GM12878 (cell line): Measurements from ENCODE around the gene CAB39L. TPM values are rescaled to one million over a fixed set of nuclear protein-coding genes. Genes with fewer than 3 reads are reported as not detected.
"Not testable (repeated sequence)": the region's sequence is repeated elsewhere in the genome, so short reads cannot be mapped to it uniquely, and the experiment has no call there.

Experiments
- ATAC-seq: fragments of 200-7000 bp; cut with Tn5 transposase; 3 replicates; pipeline ENCODE4 v1.9.1; 2020; ENCODE audit warnings: mild to moderate bottlenecking, moderate library complexity
- BruUV-seq: library from RNA; stranded (reverse); fragments of 400-500 nt; replicated peaks from 2 replicates; lab custom pipeline; 2021; lab: Mats Ljungman, UMichigan
- CTCF ChIA-PET: fragments of 300-600 bp; sonication (Branson Sonifier 250); formaldehyde crosslinking; extraction: SDS; loops from one replicate; lab custom pipeline; 2021; ENCODE audit warnings: inconsistent platforms; lab: Yijun Ruan, JAX
- POLR2A ChIA-PET: fragments of 350-600 bp; formaldehyde crosslinking; extraction: SDS; loops from one replicate; lab custom pipeline; 2021; ENCODE audit warnings: inconsistent platforms; lab: Charles Lee
- RAD21 ChIA-PET: fragments of 300-600 bp; sonication (Branson Sonifier 250); formaldehyde crosslinking; loops from one replicate; lab custom pipeline; 2023; ENCODE audit warnings: antibody characterized with exemption; ENCODE audit not compliant: unreplicated experiment; lab: Charles Lee
- SMC1A ChIA-PET: fragments of 300-600 bp; sonication (Branson Sonifier 250); formaldehyde crosslinking; loops from one replicate; lab custom pipeline; 2023; ENCODE audit not compliant: unreplicated experiment, uncharacterized antibody; lab: Charles Lee
- DNase-seq: peaks from one replicate; pipeline ENCODE4 v3.0.0-alpha.2; 2011; ENCODE audit warnings: low read depth, low spot score
- FAIRE-seq: peaks from 3 replicates; lab custom pipeline; 2011; peaks lifted over from hg19 to GRCh38; lab: Jason Lieb, UNC
- H2AFZ ChIP-seq: 2 replicates; pipeline ENCODE4 v1.6.0; 2011; ENCODE audit warnings: low read depth, low read length, control low read depth; ENCODE audit not compliant: control insufficient read depth
- H3K27ac ChIP-seq: 2 replicates; pipeline ENCODE4 v1.5.1; 2011; ENCODE audit warnings: control low read depth; ENCODE audit not compliant: control insufficient read depth, insufficient read depth
- H3K27me3 ChIP-seq, 2 experiments: replicated peaks in 1 of 2; 2 replicates each; pipeline versions ENCODE4 v1.6.0 to v1.6.1; 2011; ENCODE audit warnings: low read length in 1 of 2; ENCODE audit not compliant: control insufficient read depth in 2 of 2, insufficient read depth in 2 of 2
- H3K36me3 ChIP-seq, 2 experiments: 2 replicates each; pipeline ENCODE4 v1.5.1; 2011; ENCODE audit warnings: low read length in 1 of 2; ENCODE audit not compliant: control insufficient read depth in 2 of 2, insufficient read depth in 2 of 2
- H3K4me1 ChIP-seq: 2 replicates; pipeline ENCODE4 v1.6.1; 2011; ENCODE audit warnings: mild to moderate bottlenecking, low read length, moderate library complexity, mixed read lengths; ENCODE audit not compliant: control insufficient read depth, insufficient read depth
- H3K4me2 ChIP-seq: 2 replicates; pipeline ENCODE4 v1.6.0; 2011; ENCODE audit warnings: control low read depth; ENCODE audit not compliant: control insufficient read depth, insufficient read depth
- H3K4me3 ChIP-seq: fragments of 200-600 bp; sonication (generic); 2 replicates; pipeline ENCODE4 v1.5.1; 2016
- H3K79me2 ChIP-seq: 2 replicates; pipeline ENCODE4 v1.6.0; 2011; ENCODE audit warnings: low read length; ENCODE audit not compliant: control insufficient read depth, insufficient read depth
- H3K9ac ChIP-seq: 2 replicates; pipeline ENCODE4 v1.8.0; 2011; ENCODE audit warnings: low read length, control low read depth, mixed read lengths; ENCODE audit not compliant: control insufficient read depth, insufficient read depth
- H3K9me3 ChIP-seq: replicated peaks from 3 replicates; pipeline ENCODE4 v1.5.1; 2011; ENCODE audit warnings: mild to moderate bottlenecking, low read length; ENCODE audit not compliant: control insufficient read depth, insufficient read depth
- H4K20me1 ChIP-seq: 2 replicates; pipeline ENCODE4 v1.6.0; 2011; ENCODE audit not compliant: control insufficient read depth, insufficient read depth
- DPF2 ChIP-seq: fragments of 450-650 bp; IDR thresholded peaks from 2 replicates; pipeline ENCODE4 v1.6.1; 2017; ENCODE audit warnings: mild to moderate bottlenecking
- HCFC1 ChIP-seq: fragments of 150-350 bp; IDR thresholded peaks from 2 replicates; pipeline ENCODE4 v1.6.1; 2014; ENCODE audit warnings: low read length
- JUNB ChIP-seq: IDR thresholded peaks from 2 replicates; pipeline ENCODE4 v1.6.1; 2016; ENCODE audit warnings: antibody characterized with exemption, mild to moderate bottlenecking
- RCOR1 ChIP-seq: conservative IDR thresholded peaks from 2 replicates; pipeline ENCODE4 v1.6.1; 2012; ENCODE audit warnings: low read depth, low read length, improper control_type of control experiment
- REST ChIP-seq: IDR thresholded peaks from 2 replicates; pipeline ENCODE4 v1.6.1; 2012; ENCODE audit warnings: mild to moderate bottlenecking, low read depth, low read length
- WGBS: methylation state at CpG from one replicate; pipeline ENCODE4 v1.1.6; 2016; ENCODE audit warnings: low lambda C conversion rate; ENCODE audit not compliant: insufficient replicate concordance, insufficient coverage; ENCODE audit errors: missing lambda C conversion rate; 5-methylcytosine and 5-hydroxymethylcytosine counted together
- in situ Hi-C: fragments of 300-500 bp; cut with MboI; formaldehyde crosslinking; loops from 9 replicates; pipeline ENCODE4 v1.14.3; 2018; ENCODE audit warnings: mixed read lengths
- intact Hi-C: fragments of 100-400 bp; cut with micrococcal nuclease; formaldehyde crosslinking; loops from one replicate; pipeline ENCODE4 v1.14.2; 2022; ENCODE audit not compliant: unreplicated experiment
- polyA plus RNA-seq, 11 experiments: library from polyadenylated mRNA; depleted of rRNA in 4 of 11; unstranded in 6 of 11; stranded (reverse) in 5 of 11; fragments of >200 nt; fragmentation: Nextera tagmentation in 4 of 11; fragmentation: Illumina TruSeq in 1 of 11; extraction: Ambion mirVana in 4 of 11; extraction: Trizol in 1 of 11; gene quantifications; 1 replicate in 1 of 11; 2 replicates in 10 of 11; pipeline versions ENCODE4 v1.2.1 to v1.2.3, GENCODE V29; 2011 to 2016; ENCODE audit warnings: inconsistent platforms in 2 of 11, missing spikeins in 2 of 11, low read depth in 1 of 11
- total RNA-seq, 4 experiments: library from RNA; depleted of rRNA in 3 of 4; stranded (reverse); fragments of >200 nt in 3 of 4; fragmentation: Illumina TruSeq in 1 of 4; extraction: Trizol in 1 of 4; gene quantifications; 2 replicates each; pipeline versions ENCODE4 v1.2.1 to v1.2.3, GENCODE V29; 2013 to 2021

CAB39L gene
- total and polyA plus RNA-seq, 10 of the 15 experiments (the other 5 are each of a cell fraction or from before 2014, with no cell fraction given) = 0.88 to 3.0 (median 1.7) TPM

- H3K4me1 ChIP-seq = no peaks in the 10 kb centered on the region
- no peak overlapping the region for H3K4me2 ChIP-seq
- in situ Hi-C loops = no loop called here
- DNase-seq (no peak), FAIRE-seq (no peak), ATAC-seq (no peak)
- H4K20me1 ChIP-seq = no peaks in the 10 kb centered on the region
- no peaks in the 10 kb centered on the region for H3K9me3 ChIP-seq
- H3K27me3 ChIP-seq = no peaks in the 10 kb centered on the region
- ChIA-PET RAD21 (interaction anchor here (1.3 kb wide), 1 partner anchor 196 kb away, joined by 3 read pairs; no protein-coding TSS in a partner anchor), POLR2A (no interaction called here), CTCF (interaction anchor here (0.9 to 2.2 kb wide), 6 partner anchors 10 to 312 kb away, joined by 3 to 7 read pairs (median 4); no protein-coding TSS in a partner anchor), SMC1A (no interaction called here)
- TF ChIP-seq RCOR1 (no peak), HCFC1 (no peak), JUNB (no peak), REST (no peak), DPF2 (no peak)
- H3K9ac ChIP-seq = no peak overlapping the region
- H3K36me3 ChIP-seq = no peaks in the 10 kb centered on the region
- H3K4me3 ChIP-seq = no peak overlapping the region
- no TSS peak for BruUV-seq
- intact Hi-C loops = no loop called here
- H3K79me2 ChIP-seq = no peaks in the 10 kb centered on the region
- H2AFZ ChIP-seq = no peak overlapping the region
- no peak overlapping the region for H3K27ac ChIP-seq
- 84% methylated on average over 6 of the region's 6 CpGs for WGBS
Observed at GRCh38 chr13:49295244-49295643, 148.6 kb downstream of the CAB39L start.

- ChIA-PET SMC1A (interaction anchor here (0.8 kb wide), 1 partner anchor 309 kb away, joined by 3 read pairs; no protein-coding TSS in a partner anchor), RAD21 (interaction anchor here (1.3 kb wide), 1 partner anchor 196 kb away, joined by 3 read pairs; no protein-coding TSS in a partner anchor), POLR2A (interaction anchor here (0.6 to 1.0 kb wide), 2 partner anchors 242 to 296 kb away, joined by 3 to 4 read pairs; no protein-coding TSS in a partner anchor), CTCF (interaction anchor here (0.9 to 2.2 kb wide), 6 partner anchors 11 to 313 kb away, joined by 3 to 7 read pairs (median 4); no protein-coding TSS in a partner anchor)
- H3K36me3 ChIP-seq, H3K9ac ChIP-seq, H3K27ac ChIP-seq, BruUV-seq, H3K9me3 ChIP-seq, H3K27me3 ChIP-seq, DNase-seq, H4K20me1 ChIP-seq, H3K4me2 ChIP-seq, H3K4me3 ChIP-seq, H3K4me1 ChIP-seq, intact Hi-C loops, H3K79me2 ChIP-seq, in situ Hi-C loops, H2AFZ ChIP-seq, FAIRE-seq, ATAC-seq: not testable (repeated sequence)
- WGBS = 81% methylated on average over 6 of the region's 6 CpGs
Observed at GRCh38 chr13:49294723-49295122, 149.1 kb downstream of the CAB39L start.
